Measurements from ENCODE around the gene TNK1. TPM values are rescaled to one million over a fixed set of nuclear protein-coding genes. Genes with fewer than 3 reads are reported as not detected.
A peak's percentile ranks its signal among the peaks of the same experiment; 100 is the strongest.
"Not testable (repeated sequence)": the region's sequence is repeated elsewhere in the genome, so short reads cannot be mapped to it uniquely, and the experiment has no call there.

TNK1 gene
- total RNA-seq: 10 to 100 TPM in 1 of 6 donors, 1 to 10 TPM in 5; 5.8 to 16.8 (median 8.2) TPM

GRCh38 chr17:7380855-7381683, at the start of gene TNK1:
Gene TNK1, plus strand, starts transcription at chr17:7381089. Its CDS starts 1,838 bp downstream, at chr17:7382927.
- Histone ChIP-seq H3K4me3 (peak within 1 kb of the TSS; percentile 31 to 60 (median 54)), H3K36me3 (peaks cover 0 to 6% (median 0%) of the 10 kb centered on the region in 4 donors), H3K27me3 (peaks cover 0 to 2% (median 0%) of the 10 kb centered on the region in 4 donors), H3K27ac (peak within 1 kb of the TSS; percentile 54 to 84 (median 72)), H3K9me3 (no peaks in the 10 kb centered on the region), H3K4me1 (peaks cover 23 to 33% (median 28%) of the 10 kb centered on the region in 4 donors)
- TF ChIP-seq POLR2AphosphoS5 (IDR thresholded peaks at IDR 0.05): peak; percentile 24 to 80
- TF ChIP-seq EP300 (IDR thresholded peaks at IDR 0.05): no peak
- TF ChIP-seq CTCF (IDR thresholded peaks at IDR 0.05): no peak
- peak in 3 of 4 donors; percentile 35 to 70 (median 50) for TF ChIP-seq POLR2A (IDR thresholded peaks at IDR 0.05)
- ATAC-seq (ENCODE audit: low FRiP score in 2 of 2) (peak; percentile 58 to 65), DNase-seq (peak; percentile 81 to 94)
- WGBS, 2 donors: 2 to 6% methylated on average over 33 to 41 of the region's 52 CpGs

- WGBS, 2 donors: 41 to 59% methylated on average over 7 of the region's 7 CpGs
- Histone ChIP-seq H3K27ac (no peak overlapping the region), H3K9me3 (no peaks in the 10 kb centered on the region), H3K4me1 (peaks cover 13 to 26% (median 17%) of the 10 kb centered on the region in 4 donors), H3K36me3 (peaks cover 0 to 5% (median 0%) of the 10 kb centered on the region in 4 donors), H3K4me3 (no peak overlapping the region), H3K27me3 (no peaks in the 10 kb centered on the region)
- TF ChIP-seq CTCF (IDR thresholded peaks at IDR 0.05) (no peak), POLR2A (IDR thresholded peaks at IDR 0.05) (no peak), EP300 (IDR thresholded peaks at IDR 0.05) (no peak), POLR2AphosphoS5 (IDR thresholded peaks at IDR 0.05) (no peak)
- ATAC-seq (ENCODE audit: low FRiP score in 2 of 2) (no peak), DNase-seq (no peak)
These were observed 48.8 kb upstream of the TNK1 start for GRCh38 chr17:7332111-7332510.

- ATAC-seq (ENCODE audit: low FRiP score in 2 of 2); H3K27ac ChIP-seq; DNase-seq; H3K36me3 ChIP-seq; H3K9me3 ChIP-seq; H3K4me3 ChIP-seq; H3K27me3 ChIP-seq: not testable (repeated sequence)
- peaks cover 13 to 22% (median 17%) of the 10 kb centered on the region in 4 donors for H3K4me1 ChIP-seq
- 37 to 43% methylated on average over 13 to 14 of the region's 14 CpGs for WGBS, 2 donors
These were observed 48.3 kb upstream of the TNK1 start for GRCh38 chr17:7332600-7333069.

GRCh38 chr17:7334938-7335538, 45.9 kb upstream of the TNK1 start:
- no peak for ATAC-seq (ENCODE audit: low FRiP score in 2 of 2)
- 100% methylated on average over 3 of the region's 3 CpGs; no CpG with 5 or more reads in 1 of the 2 donors for WGBS, 2 donors
- TF ChIP-seq POLR2A (IDR thresholded peaks at IDR 0.05) (no peak), CTCF (IDR thresholded peaks at IDR 0.05) (no peak), EP300 (IDR thresholded peaks at IDR 0.05) (no peak), POLR2AphosphoS5 (IDR thresholded peaks at IDR 0.05) (no peak)

GRCh38 chr17:7335765-7336164, 45.1 kb upstream of the TNK1 start:
- H3K4me1 ChIP-seq; ATAC-seq (ENCODE audit: low FRiP score in 2 of 2); H3K27me3 ChIP-seq; H3K36me3 ChIP-seq; DNase-seq; H3K9me3 ChIP-seq; H3K4me3 ChIP-seq: not testable (repeated sequence)
- H3K27ac ChIP-seq: peak overlapping the region in 1 of 4 donors; percentile 83
- WGBS, 2 donors: 82 to 83% methylated on average over 13 of the region's 13 CpGs

More at GRCh38 chr17:7334938-7335538, 45.9 kb upstream of the TNK1 start:
- peaks cover 4 to 10% (median 7%) of the 10 kb centered on the region in 4 donors for H3K4me1 ChIP-seq
- H3K27ac ChIP-seq: no peak overlapping the region
- no peak overlapping the region for H3K4me3 ChIP-seq
- no peaks in the 10 kb centered on the region for H3K27me3 ChIP-seq
- DNase-seq: no peak
- H3K9me3 ChIP-seq: no peaks in the 10 kb centered on the region
- H3K36me3 ChIP-seq: no peaks in the 10 kb centered on the region

Data from upper lobe of left lung (tissue), 6 donors.